ENCODE measurements around the gene DDOST.

The DDOST gene

GRCh38 chr1:20657024-20657423 lies 4.1 kb downstream of the DDOST start:
- no peak overlapping the region for H3K4me3 Mint-ChIP-seq
- ATAC-seq = no peak
- H3K4me1 Mint-ChIP-seq = peaks cover 30% of the 10 kb centered on the region
- no peak overlapping the region for H3K27ac Mint-ChIP-seq
- no peaks in the 10 kb centered on the region for H3K27me3 Mint-ChIP-seq
- H3K36me3 Mint-ChIP-seq = peaks cover 58% of the 10 kb centered on the region
- H3K9me3 Mint-ChIP-seq = no peaks in the 10 kb centered on the region

GRCh38 chr1:20654104-20654690 lies 7.0 kb downstream of the DDOST start:
- Mint-ChIP-seq H3K4me1 (peaks cover 5% of the 10 kb centered on the region), H3K36me3 (peaks cover 75% of the 10 kb centered on the region), H3K4me3 (no peak overlapping the region), H3K27me3 (no peaks in the 10 kb centered on the region), H3K9me3 (no peaks in the 10 kb centered on the region), H3K27ac (no peak overlapping the region)
- ATAC-seq = no peak

- peaks cover 83% of the 10 kb centered on the region for H3K36me3 Mint-ChIP-seq
- ATAC-seq = no peak
Observed at GRCh38 chr1:20652300-20652699, 8.9 kb downstream of the DDOST start.

GRCh38 chr1:20648946-20649345 lies 12.2 kb downstream of the DDOST start:
- no peaks in the 10 kb centered on the region for H3K4me1 Mint-ChIP-seq
- H3K9me3 Mint-ChIP-seq = no peaks in the 10 kb centered on the region
- no peak overlapping the region for H3K4me3 Mint-ChIP-seq
- H3K36me3 Mint-ChIP-seq = peaks cover 60% of the 10 kb centered on the region
- no peak for ATAC-seq
- H3K27me3 Mint-ChIP-seq = no peaks in the 10 kb centered on the region
- H3K27ac Mint-ChIP-seq = no peak overlapping the region

More at GRCh38 chr1:20652300-20652699, 8.9 kb downstream of the DDOST start:
- no peaks in the 10 kb centered on the region for H3K4me1 Mint-ChIP-seq
- no peak overlapping the region for H3K27ac Mint-ChIP-seq
- no peaks in the 10 kb centered on the region for H3K27me3 Mint-ChIP-seq
- no peak overlapping the region for H3K4me3 Mint-ChIP-seq
- no peaks in the 10 kb centered on the region for H3K9me3 Mint-ChIP-seq

GRCh38 chr1:20648438-20648837 lies 12.7 kb downstream of the DDOST start:
- H3K4me3 Mint-ChIP-seq = no peak overlapping the region

GRCh38 chr1:20645414-20645813 lies 15.8 kb downstream of the DDOST start:
- Mint-ChIP-seq H3K36me3 (peaks cover 30% of the 10 kb centered on the region), H3K4me1 (no peaks in the 10 kb centered on the region), H3K4me3 (no peak overlapping the region), H3K27ac (no peak overlapping the region), H3K27me3 (no peaks in the 10 kb centered on the region), H3K9me3 (no peaks in the 10 kb centered on the region)
- no peak for ATAC-seq

More at GRCh38 chr1:20648438-20648837, 12.7 kb downstream of the DDOST start:
- Mint-ChIP-seq H3K4me1 (no peaks in the 10 kb centered on the region), H3K9me3 (no peaks in the 10 kb centered on the region), H3K36me3 (peaks cover 55% of the 10 kb centered on the region), H3K27me3 (no peaks in the 10 kb centered on the region), H3K27ac (no peak overlapping the region)
- no peak for ATAC-seq

- Mint-ChIP-seq H3K4me3 (no peak overlapping the region), H3K4me1 (no peaks in the 10 kb centered on the region), H3K36me3 (peaks cover 20% of the 10 kb centered on the region), H3K27ac (no peak overlapping the region), H3K9me3 (no peaks in the 10 kb centered on the region), H3K27me3 (no peaks in the 10 kb centered on the region)
- ATAC-seq = no peak
Observed at GRCh38 chr1:20644416-20644815, 16.8 kb downstream of the DDOST start.

- no peak for ATAC-seq
- no peak overlapping the region for H3K27ac Mint-ChIP-seq
- H3K36me3 Mint-ChIP-seq = peaks cover 16% of the 10 kb centered on the region
Observed at GRCh38 chr1:20643080-20643479, 18.1 kb downstream of the DDOST start.

GRCh38 chr1:20641975-20642374 lies 19.2 kb downstream of the DDOST start:
- Mint-ChIP-seq H3K9me3 (no peaks in the 10 kb centered on the region), H3K36me3 (peaks cover 16% of the 10 kb centered on the region), H3K27ac (no peak overlapping the region)

More at GRCh38 chr1:20643080-20643479, 18.1 kb downstream of the DDOST start:
- no peaks in the 10 kb centered on the region for H3K27me3 Mint-ChIP-seq
- no peak overlapping the region for H3K4me3 Mint-ChIP-seq
- H3K4me1 Mint-ChIP-seq = no peaks in the 10 kb centered on the region
- H3K9me3 Mint-ChIP-seq = no peaks in the 10 kb centered on the region

GRCh38 chr1:20640183-20640597 lies 21.0 kb downstream of the DDOST start:
- Mint-ChIP-seq H3K4me3 (no peak overlapping the region), H3K27me3 (no peaks in the 10 kb centered on the region), H3K9me3 (no peaks in the 10 kb centered on the region), H3K27ac (no peak overlapping the region), H3K36me3 (peaks cover 15% of the 10 kb centered on the region), H3K4me1 (no peaks in the 10 kb centered on the region)
- peak; percentile 78 for ATAC-seq

More at GRCh38 chr1:20641975-20642374, 19.2 kb downstream of the DDOST start:
- Mint-ChIP-seq H3K4me3 (no peak overlapping the region), H3K27me3 (no peaks in the 10 kb centered on the region), H3K4me1 (no peaks in the 10 kb centered on the region)
- ATAC-seq = no peak

GRCh38 chr1:20636785-20637347 lies 24.3 kb downstream of the DDOST start:
- no peaks in the 10 kb centered on the region for H3K27me3 Mint-ChIP-seq
- no peaks in the 10 kb centered on the region for H3K9me3 Mint-ChIP-seq
- no peak for ATAC-seq
- H3K27ac Mint-ChIP-seq = no peak overlapping the region
- H3K4me3 Mint-ChIP-seq = no peak overlapping the region
- peaks cover 8% of the 10 kb centered on the region for H3K36me3 Mint-ChIP-seq
- peaks cover 17% of the 10 kb centered on the region for H3K4me1 Mint-ChIP-seq

- Mint-ChIP-seq H3K36me3 (peaks cover 8% of the 10 kb centered on the region), H3K9me3 (no peaks in the 10 kb centered on the region), H3K27ac (peak overlapping the region; percentile 69), H3K27me3 (no peaks in the 10 kb centered on the region), H3K4me3 (peak overlapping the region; percentile 78), H3K4me1 (peaks cover 17% of the 10 kb centered on the region)
- no peak for ATAC-seq
Observed at GRCh38 chr1:20634594-20635084, 26.5 kb downstream of the DDOST start.

- Mint-ChIP-seq H3K27me3 (no peaks in the 10 kb centered on the region), H3K4me1 (peaks cover 17% of the 10 kb centered on the region), H3K9me3 (no peaks in the 10 kb centered on the region), H3K4me3 (peak overlapping the region; percentile 78), H3K36me3 (peaks cover 7% of the 10 kb centered on the region), H3K27ac (peak overlapping the region; percentile 69)
- no peak for ATAC-seq
Observed at GRCh38 chr1:20634065-20634593, 27.0 kb downstream of the DDOST start.

- Mint-ChIP-seq H3K36me3 (peaks cover under 1% of the 10 kb centered on the region), H3K27me3 (no peaks in the 10 kb centered on the region), H3K9me3 (no peaks in the 10 kb centered on the region), H3K27ac (peak within 1 kb of the TSS; percentile 69), H3K4me1 (peaks cover 17% of the 10 kb centered on the region), H3K4me3 (peak within 1 kb of the TSS; percentile 78)
- ATAC-seq = peak; percentile 93
Observed at GRCh38 chr1:20633190-20634064, 27.7 kb downstream of the DDOST start, which contains the start of gene PINK1. Gene PINK1 (plus strand): TSS chr1:20633458. CDS start chr1:20633549, 91 bp downstream.

- no peak for ATAC-seq
- H3K4me3 Mint-ChIP-seq = peak overlapping the region; percentile 71
- no peaks in the 10 kb centered on the region for H3K36me3 Mint-ChIP-seq
- H3K9me3 Mint-ChIP-seq = peaks cover 5% of the 10 kb centered on the region
- no peak overlapping the region for H3K27ac Mint-ChIP-seq
- peaks cover 10% of the 10 kb centered on the region for H3K27me3 Mint-ChIP-seq
- peaks cover 17% of the 10 kb centered on the region for H3K4me1 Mint-ChIP-seq
Observed at GRCh38 chr1:20632386-20632785, 28.8 kb downstream of the DDOST start.

Data from stimulated activated memory B cell treated with anti-CD40 and anti-IgM and Interleukin-4, amounts not matched to agents 10 μg/mL and 1 μg/mL and 100 μg/mL, for 72 hours (primary cell).